Tibial artery (tissue), 4 donors: ENCODE data around the gene ACAP2.

ENCODE experiments used
- DNase-seq, 2 donors: peaks; one replicate each; pipeline ENCODE4 v3.0.0-alpha.2; 2019
- H3K27ac ChIP-seq, 2 donors: fragments of 200-600 bp; sonication (generic) in 1 of 2; 1 replicate in 1 of 2; 2 replicates in 1 of 2; pipeline ENCODE4 v1.5.1; 2018 to 2019; ENCODE audit warnings: mild to moderate bottlenecking in 1 of 2
- H3K27me3 ChIP-seq, 2 donors: fragments of 200-600 bp; sonication (generic) in 1 of 2; one replicate each; pipeline versions ENCODE4 v1.5.1 to v1.6.0; 2016 to 2019
- H3K36me3 ChIP-seq, 3 donors: fragments of 200-600 bp; sonication (generic) in 2 of 3; one replicate each; pipeline ENCODE4 v1.5.1; 2016 to 2019; ENCODE audit warnings: mild to moderate bottlenecking in 2 of 3
- H3K4me1 ChIP-seq, 4 donors: fragments of 200-600 bp; sonication (generic) in 2 of 4; 1 replicate in 3 of 4; 2 replicates in 1 of 4; pipeline ENCODE4 v1.5.1; 2016 to 2019
- H3K4me3 ChIP-seq, 2 donors: fragments of 200-600 bp; sonication (generic) in 1 of 2; 1 replicate in 1 of 2; 2 replicates in 1 of 2; pipeline ENCODE4 v1.5.1; 2018 to 2019; ENCODE audit warnings: mild to moderate bottlenecking in 2 of 2
- H3K9me3 ChIP-seq, 3 donors: fragments of 200-600 bp; sonication (generic) in 1 of 3; one replicate each; pipeline ENCODE4 v1.5.1; 2016 to 2019
- intact Hi-C: fragments of 100-400 bp; cut with DNase I; formaldehyde crosslinking; loops from one replicate; pipeline ENCODE4 v1.15.0; 2023; ENCODE audit warnings: low total_unique reads
- TF ChIP-seq, protein P1 (sequence below), 2 experiments: fragments of 200-600 bp in 1 of 2; fragments of 450-650 bp in 1 of 2; IDR thresholded peaks; one replicate each; pipeline ENCODE4 v1.5.1; 2017 to 2019; ENCODE audit warnings: antibody characterized with exemption in 2 of 2, mild to moderate bottlenecking in 1 of 2, moderate library complexity in 1 of 2

ACAP2 gene

DNA sequence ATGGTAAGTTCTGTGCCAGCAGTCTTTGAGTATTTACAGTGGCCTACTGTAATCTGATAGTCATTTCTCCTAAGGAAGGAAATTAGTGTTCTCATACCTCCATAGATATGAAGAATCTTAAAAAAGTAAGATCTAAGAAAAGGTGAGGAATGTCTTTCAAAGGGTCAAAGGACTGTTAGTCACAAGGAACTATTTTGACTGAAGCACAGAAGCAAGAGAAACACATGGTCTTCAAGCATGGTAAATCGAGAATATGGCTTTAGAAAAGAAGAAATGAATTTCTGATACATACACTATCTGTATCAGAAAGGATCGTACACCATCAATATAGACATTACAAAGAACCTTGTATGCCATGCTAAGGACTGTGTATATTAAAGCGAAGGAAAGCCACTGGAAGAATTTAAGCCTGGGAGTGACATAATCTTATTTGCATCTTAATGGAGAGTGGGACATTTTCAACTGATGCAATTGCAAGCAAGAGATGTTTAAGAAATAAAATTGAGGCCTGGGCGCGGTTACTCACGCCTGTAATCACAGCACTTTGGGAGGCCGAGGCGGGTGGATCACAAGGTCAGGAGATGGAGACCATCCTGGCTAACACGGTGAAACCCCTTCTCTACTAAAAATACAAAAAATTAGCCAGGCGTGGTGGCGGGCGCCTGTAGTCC lies 5.5 kb upstream of the ACAP2 start:
- no peaks in the 10 kb centered on the region for H3K36me3 ChIP-seq
- H3K27ac ChIP-seq: no peak overlapping the region
- H3K4me3 ChIP-seq: no peak overlapping the region
- TF ChIP-seq, protein P1, sequence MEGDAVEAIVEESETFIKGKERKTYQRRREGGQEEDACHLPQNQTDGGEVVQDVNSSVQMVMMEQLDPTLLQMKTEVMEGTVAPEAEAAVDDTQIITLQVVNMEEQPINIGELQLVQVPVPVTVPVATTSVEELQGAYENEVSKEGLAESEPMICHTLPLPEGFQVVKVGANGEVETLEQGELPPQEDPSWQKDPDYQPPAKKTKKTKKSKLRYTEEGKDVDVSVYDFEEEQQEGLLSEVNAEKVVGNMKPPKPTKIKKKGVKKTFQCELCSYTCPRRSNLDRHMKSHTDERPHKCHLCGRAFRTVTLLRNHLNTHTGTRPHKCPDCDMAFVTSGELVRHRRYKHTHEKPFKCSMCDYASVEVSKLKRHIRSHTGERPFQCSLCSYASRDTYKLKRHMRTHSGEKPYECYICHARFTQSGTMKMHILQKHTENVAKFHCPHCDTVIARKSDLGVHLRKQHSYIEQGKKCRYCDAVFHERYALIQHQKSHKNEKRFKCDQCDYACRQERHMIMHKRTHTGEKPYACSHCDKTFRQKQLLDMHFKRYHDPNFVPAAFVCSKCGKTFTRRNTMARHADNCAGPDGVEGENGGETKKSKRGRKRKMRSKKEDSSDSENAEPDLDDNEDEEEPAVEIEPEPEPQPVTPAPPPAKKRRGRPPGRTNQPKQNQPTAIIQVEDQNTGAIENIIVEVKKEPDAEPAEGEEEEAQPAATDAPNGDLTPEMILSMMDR (IDR thresholded peaks at IDR 0.05): no peak
- no peaks in the 10 kb centered on the region for H3K9me3 ChIP-seq
- no peaks in the 10 kb centered on the region for H3K27me3 ChIP-seq
- H3K4me1 ChIP-seq: peaks cover 0 to 10% (median 2%) of the 10 kb centered on the region in 4 donors
- intact Hi-C loops: loop anchor here (10.0 kb wide), 1 partner anchor 96 kb away; the partner anchor contains the start of gene PPP1R2
- DNase-seq: no peak

DNA sequence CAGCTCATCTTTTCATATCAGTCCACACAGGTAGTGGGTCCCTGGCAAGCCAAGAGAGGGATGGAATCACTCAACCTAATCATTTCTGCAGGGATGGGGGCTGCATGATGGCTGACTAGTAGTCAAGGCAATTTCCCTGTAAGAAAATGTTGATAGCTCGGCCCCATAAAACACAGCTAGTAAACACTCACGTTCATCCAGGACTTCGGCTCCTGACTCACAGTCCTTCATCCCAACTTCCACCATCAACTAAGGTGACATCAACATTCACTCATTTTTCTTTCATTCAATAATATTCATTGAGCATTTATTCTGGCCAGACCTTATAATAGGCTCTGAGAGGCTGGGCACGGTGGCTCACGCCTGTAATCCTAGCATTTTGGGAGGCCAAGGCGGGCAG lies 4.4 kb upstream of the ACAP2 start:
- intact Hi-C loops: loop anchor here (10.0 kb wide), 1 partner anchor 98 kb away; the partner anchor contains the start of gene PPP1R2

DNA sequence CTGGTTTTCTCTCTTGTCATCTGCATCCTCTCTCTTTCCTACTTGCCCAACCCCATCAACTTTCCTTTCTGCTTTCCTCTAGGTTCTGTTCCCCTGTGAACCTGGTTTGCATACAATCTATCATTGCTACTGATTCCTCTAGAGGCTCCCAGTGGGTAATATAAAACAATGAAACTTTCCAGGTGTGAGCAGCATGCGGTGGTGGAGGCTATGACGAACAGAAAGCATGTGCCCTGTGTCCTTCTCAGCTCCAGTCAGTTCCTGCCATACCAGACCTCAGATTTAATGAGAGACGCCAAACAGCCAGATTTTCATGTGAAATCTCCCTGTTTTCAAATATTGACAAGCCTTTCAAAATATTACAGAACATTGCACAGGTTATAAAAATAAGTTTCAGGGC lies 3.5 kb upstream of the ACAP2 start:
- Histone ChIP-seq H3K27ac (no peak overlapping the region), H3K36me3 (no peaks in the 10 kb centered on the region), H3K27me3 (no peaks in the 10 kb centered on the region), H3K4me3 (no peak overlapping the region), H3K9me3 (no peaks in the 10 kb centered on the region), H3K4me1 (peaks cover 0 to 11% (median 5%) of the 10 kb centered on the region in 4 donors)
- intact Hi-C loops: loop anchor here (10.0 kb wide), 1 partner anchor 98 kb away; the partner anchor contains the start of gene PPP1R2
- DNase-seq: no peak
- TF ChIP-seq, protein P1 (IDR thresholded peaks at IDR 0.05): no peak

More for the DNA sequence above, 4.4 kb upstream of the ACAP2 start:
- Histone ChIP-seq H3K9me3 (no peaks in the 10 kb centered on the region), H3K36me3 (no peaks in the 10 kb centered on the region), H3K4me1 (peaks cover 0 to 11% (median 3%) of the 10 kb centered on the region in 4 donors), H3K4me3 (no peak overlapping the region), H3K27ac (no peak overlapping the region), H3K27me3 (no peaks in the 10 kb centered on the region)
- TF ChIP-seq, protein P1 (IDR thresholded peaks at IDR 0.05): no peak
- DNase-seq: no peak

DNA sequence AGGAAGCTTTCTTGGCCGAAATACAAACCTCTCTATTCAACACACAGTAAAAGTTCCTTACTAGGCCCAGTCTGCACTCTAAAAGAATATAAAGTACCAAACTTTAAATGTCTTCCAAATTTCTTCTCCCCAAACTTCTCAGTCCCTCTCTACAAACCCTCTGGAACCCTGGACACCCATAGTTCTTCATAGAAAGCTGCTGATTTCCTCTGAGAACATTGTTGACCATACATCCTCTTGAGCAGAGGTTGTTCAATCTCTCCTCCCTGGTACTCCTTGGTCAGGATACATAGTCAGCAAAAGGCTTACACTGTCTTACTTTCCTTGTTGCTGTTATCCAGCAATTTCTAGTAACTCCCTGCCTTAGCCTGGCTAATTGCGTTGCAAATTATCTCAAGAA lies 3.1 kb upstream of the ACAP2 start:
- Histone ChIP-seq H3K4me1 (peaks cover 0 to 13% (median 7%) of the 10 kb centered on the region in 4 donors), H3K36me3 (no peaks in the 10 kb centered on the region), H3K4me3 (no peak overlapping the region), H3K9me3 (no peaks in the 10 kb centered on the region), H3K27me3 (no peaks in the 10 kb centered on the region), H3K27ac (no peak overlapping the region)
- TF ChIP-seq, protein P1 (IDR thresholded peaks at IDR 0.05): no peak
- no peak for DNase-seq
- intact Hi-C loops: loop anchor here (10.0 kb wide), 1 partner anchor 99 kb away; the partner anchor contains the start of gene PPP1R2

DNA sequence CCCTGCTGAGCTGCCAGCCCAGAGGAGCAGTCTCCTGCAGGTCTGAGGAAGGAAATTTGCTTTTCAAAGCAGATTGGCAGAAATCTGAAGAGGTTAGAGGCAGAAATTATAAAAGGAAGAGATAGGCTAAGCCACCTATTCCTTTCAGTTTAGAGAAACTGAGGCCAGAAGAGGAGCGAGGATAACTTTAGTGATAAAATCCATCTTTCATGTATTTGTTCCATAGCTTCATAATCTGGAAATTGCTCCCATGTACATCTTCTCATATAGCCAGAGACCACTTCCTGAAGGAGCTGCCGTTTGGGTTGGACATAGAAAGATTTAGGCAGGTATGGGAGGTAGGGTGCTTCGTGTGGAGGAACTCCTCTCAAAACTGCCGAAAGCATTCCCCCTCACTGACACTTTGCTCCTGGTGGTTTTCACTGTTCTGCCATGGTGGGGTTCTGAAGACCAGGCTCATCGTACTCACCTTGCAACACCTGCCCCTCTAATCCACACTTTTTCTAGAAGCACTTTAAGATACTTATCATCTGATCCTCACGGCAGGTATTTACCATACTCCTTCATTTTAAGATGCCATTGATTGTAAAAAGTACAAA lies 670 bp upstream of the ACAP2 start:
- Histone ChIP-seq H3K27ac (peak overlapping the region; percentile 45 to 75), H3K4me1 (peaks cover 0 to 26% (median 7%) of the 10 kb centered on the region in 4 donors), H3K27me3 (no peaks in the 10 kb centered on the region), H3K36me3 (no peaks in the 10 kb centered on the region), H3K9me3 (no peaks in the 10 kb centered on the region), H3K4me3 (peak overlapping the region; percentile 29 to 38)
- DNase-seq: no peak
- TF ChIP-seq, protein P1 (IDR thresholded peaks at IDR 0.05): no peak
- intact Hi-C loops: loop anchor here (2.0 to 10.0 kb wide), 3 partner anchors 101 to 761 kb away; partner anchors contain the start of genes PPP1R2 and XXYLT1
